Cardiac muscle cell (in vitro differentiated cells and primary cell): ENCODE measurements around the gene PDXP. TPM values are rescaled to one million over a fixed set of nuclear protein-coding genes. Genes with fewer than 3 reads are reported as not detected.

Experiments
- DNase-seq, 2 donors: peaks; one replicate each; pipeline versions ENCODE4 v3.0.0 to v3.0.0-alpha.2; 2010 to 2017; ENCODE audit warnings: low read depth in 1 of 2, low spot score in 1 of 2
- H3K27ac ChIP-seq: fragments of 200-600 bp; sonication (generic); 2 replicates; pipeline ENCODE4 v1.5.1; 2016
- H3K27me3 ChIP-seq: fragments of 200-600 bp; sonication (generic); 2 replicates; pipeline ENCODE4 v1.6.0; 2016; ENCODE audit warnings: control low read depth
- H3K36me3 ChIP-seq: fragments of 200-600 bp; sonication (generic); 2 replicates; pipeline ENCODE4 v1.5.1; 2016; ENCODE audit warnings: control low read depth
- H3K4me1 ChIP-seq: fragments of 200-600 bp; sonication (generic); 2 replicates; pipeline ENCODE4 v1.8.1; 2017; ENCODE audit warnings: low read depth, mild to moderate bottlenecking, mixed run types
- H3K4me3 ChIP-seq: fragments of 200-600 bp; sonication (generic); 2 replicates; pipeline ENCODE4 v1.5.1; 2016; ENCODE audit warnings: mild to moderate bottlenecking
- H3K9me3 ChIP-seq: fragments of 200-600 bp; sonication (generic); 2 replicates; pipeline ENCODE4 v1.5.1; 2017; ENCODE audit warnings: low read depth, mild to moderate bottlenecking, control low read depth
- CTCF ChIP-seq: IDR thresholded peaks from 2 replicates; pipeline ENCODE4 v1.5.1; 2012; ENCODE audit warnings: low read depth, mild to moderate bottlenecking, low read length
- polyA plus RNA-seq: library from polyadenylated mRNA; unstranded; fragments of >200 nt; fragmentation: Nextera tagmentation; extraction: Ambion mirVana; gene quantifications from 2 replicates; pipeline ENCODE4 v1.2.1, GENCODE V29; 2016
- total RNA-seq: library from RNA; depleted of rRNA; stranded (reverse); fragments of >200 nt; gene quantifications from 2 replicates; pipeline ENCODE4 v1.2.3, GENCODE V29; 2016

The PDXP gene
- total and polyA plus RNA-seq, 2 experiments from 2014 or later = 48.5 to 117 TPM

GRCh38 chr22:37621352-37621860 is 37.1 kb upstream of the PDXP start:
- Histone ChIP-seq H3K27me3 (no peaks in the 10 kb centered on the region), H3K36me3 (peaks cover 11% of the 10 kb centered on the region), H3K27ac (no peak overlapping the region), H3K4me3 (no peak overlapping the region), H3K9me3 (no peaks in the 10 kb centered on the region), H3K4me1 (peaks cover 4% of the 10 kb centered on the region)
- DNase-seq = no peak
- TF ChIP-seq CTCF = no peak

- peak; percentile 68 to 78 for DNase-seq
- Histone ChIP-seq H3K4me3 (no peak overlapping the region), H3K36me3 (peaks cover 5% of the 10 kb centered on the region), H3K9me3 (no peaks in the 10 kb centered on the region), H3K27ac (no peak overlapping the region), H3K27me3 (no peaks in the 10 kb centered on the region), H3K4me1 (peaks cover 4% of the 10 kb centered on the region)
- peak; percentile 75 for TF ChIP-seq CTCF
Observed at GRCh38 chr22:37623075-37624016, 35.2 kb upstream of the PDXP start.

GRCh38 chr22:37624017-37624365 is 34.5 kb upstream of the PDXP start:
- peaks cover 4% of the 10 kb centered on the region for H3K4me1 ChIP-seq

GRCh38 chr22:37624876-37625275 is 33.6 kb upstream of the PDXP start:
- no peaks in the 10 kb centered on the region for H3K9me3 ChIP-seq
- H3K27me3 ChIP-seq = no peaks in the 10 kb centered on the region
- H3K27ac ChIP-seq = no peak overlapping the region
- H3K4me1 ChIP-seq = peaks cover 4% of the 10 kb centered on the region
- H3K4me3 ChIP-seq = no peak overlapping the region
- no peak for DNase-seq
- TF ChIP-seq CTCF = no peak
- H3K36me3 ChIP-seq = peaks cover 11% of the 10 kb centered on the region

More at GRCh38 chr22:37624017-37624365, 34.5 kb upstream of the PDXP start:
- Histone ChIP-seq H3K4me3 (no peak overlapping the region), H3K27ac (no peak overlapping the region), H3K9me3 (no peaks in the 10 kb centered on the region), H3K27me3 (no peaks in the 10 kb centered on the region), H3K36me3 (peaks cover 7% of the 10 kb centered on the region)
- no peak for DNase-seq
- no peak for TF ChIP-seq CTCF

GRCh38 chr22:37625737-37626136 is 32.8 kb upstream of the PDXP start:
- peaks cover 11% of the 10 kb centered on the region for H3K36me3 ChIP-seq
- H3K4me1 ChIP-seq = peaks cover 4% of the 10 kb centered on the region
- no peaks in the 10 kb centered on the region for H3K27me3 ChIP-seq
- no peak for DNase-seq
- TF ChIP-seq CTCF = no peak
- H3K9me3 ChIP-seq = no peaks in the 10 kb centered on the region
- no peak overlapping the region for H3K4me3 ChIP-seq
- H3K27ac ChIP-seq = no peak overlapping the region
